ENCODE measurements around the gene SOCS1. TPM values are rescaled to one million over a fixed set of nuclear protein-coding genes. Genes with fewer than 3 reads are reported as not detected.

The SOCS1 gene
- total and polyA plus RNA-seq, 9 of the 15 experiments (the other 6 are each of a cell fraction or from before 2014, with no cell fraction given) = 0.04 to 7.5 (median 2.3) TPM

DNA sequence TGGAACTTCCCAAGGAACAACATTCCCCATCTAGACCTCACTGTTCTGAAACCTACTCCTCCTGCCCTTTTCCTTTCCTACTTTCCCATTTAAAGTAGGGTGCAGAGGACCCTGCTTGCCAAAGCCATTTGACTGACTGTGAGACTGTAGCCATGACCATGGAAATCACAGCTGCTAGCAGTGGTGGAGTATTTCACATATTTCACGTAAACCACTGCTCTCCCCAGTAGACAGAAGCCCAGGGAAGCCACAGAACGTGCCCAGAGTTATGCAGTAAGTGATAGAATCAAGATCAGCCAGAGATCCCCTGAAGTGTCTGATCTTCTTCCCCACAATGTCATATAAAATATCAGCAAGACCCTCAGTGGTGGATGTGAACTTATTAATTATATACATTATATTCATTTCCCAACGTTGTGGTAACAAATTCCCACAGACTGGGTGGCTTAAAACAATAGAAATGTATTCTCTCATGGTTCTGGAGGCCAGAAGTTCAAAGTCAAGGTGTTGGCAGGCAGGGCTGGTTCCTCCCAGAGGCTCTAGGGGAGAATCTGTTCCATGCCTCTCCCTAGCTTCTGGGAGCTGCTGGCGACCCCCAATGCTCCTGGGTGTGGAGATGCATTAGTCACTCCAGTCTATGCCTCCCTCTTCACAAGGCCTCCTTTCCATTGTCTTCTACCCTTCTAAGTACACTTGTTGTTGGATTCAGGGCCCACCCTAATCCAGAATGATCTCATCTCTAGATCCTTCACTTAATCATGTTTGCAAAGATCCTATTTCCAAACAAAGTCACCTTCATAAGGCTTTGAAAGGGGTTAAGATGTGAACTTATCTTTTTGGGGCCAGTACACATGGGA lies 45.9 kb upstream of the SOCS1 start:
- Histone ChIP-seq H3K27ac (ENCODE audit: extremely low read depth, low read depth, low read length) (no peak overlapping the region), H3K4me2 (ENCODE audit: insufficient read depth, low read length) (no peak overlapping the region), H3K9ac (ENCODE audit: insufficient read depth in 1 of 2, low read depth in 2 of 2, low read length in 2 of 2) (no peak overlapping the region), H4K20me1 (replicated peaks; ENCODE audit: control insufficient read depth, insufficient read depth, low read length) (no peaks in the 10 kb centered on the region), H2AFZ (ENCODE audit: low read depth, low read length) (no peak overlapping the region), H3K9me1 (ENCODE audit: control insufficient read depth, insufficient read depth, low read length) (no peaks in the 10 kb centered on the region), H3K4me1 (replicated peaks in 1 of 2; ENCODE audit: control insufficient read depth in 2 of 2, insufficient read depth in 2 of 2, low read length in 2 of 2) (peaks cover 6 to 11% of the 10 kb centered on the region in 2 experiments; a peak in 4 of 5 replicates), H3K4me3 (no peak overlapping the region), H3K27me3 (ENCODE audit: control insufficient read depth in 2 of 2, insufficient read depth in 2 of 2, low read length in 2 of 2) (no peaks in the 10 kb centered on the region), H3K9me3 (replicated peaks; ENCODE audit: control insufficient read depth, insufficient read depth, low read depth, low read length) (no peaks in the 10 kb centered on the region), H3K79me2 (ENCODE audit: control insufficient read depth, insufficient read depth, low read length) (no peaks in the 10 kb centered on the region), H3K36me3 (ENCODE audit: control insufficient read depth, insufficient read depth, low read length) (no peaks in the 10 kb centered on the region)
- intact Hi-C loops (cut with micrococcal nuclease) (no loop called here), in situ Hi-C loops (cut with MboI) (no loop called here)
- ATAC-seq (no peak), DNase-seq (ENCODE audit: extremely low read depth in 1 of 4, low spot score in 3 of 4) (no peak), FAIRE-seq (peak; percentile 40)
- WGBS (ENCODE audit: insufficient coverage, low coverage, missing lambda C conversion rate) = 10% methylated on average over 4 of the region's 4 CpGs
- ChIA-PET CTCF (ENCODE audit: low intra/inter-chr PET ratio) (no interaction called here), POLR2A (no interaction called here)
- no TSS peak for BruUV-seq (replicated peaks)
- TF ChIP-seq NFE2L1 (tag; IDR thresholded peaks at IDR 0.05; ENCODE audit: borderline replicate concordance, low read depth) = no peak
- TF ChIP-seq ZNF217 (CRISPR knock-in tag; IDR thresholded peaks at IDR 0.05) = no peak
- no peak for TF ChIP-seq PTBP1 (IDR thresholded peaks at IDR 0.05; ENCODE audit: low read depth, low read length)
- TF ChIP-seq PML (IDR thresholded peaks at IDR 0.05; ENCODE audit: low read length) = no peak
- TF ChIP-seq, protein P1, sequence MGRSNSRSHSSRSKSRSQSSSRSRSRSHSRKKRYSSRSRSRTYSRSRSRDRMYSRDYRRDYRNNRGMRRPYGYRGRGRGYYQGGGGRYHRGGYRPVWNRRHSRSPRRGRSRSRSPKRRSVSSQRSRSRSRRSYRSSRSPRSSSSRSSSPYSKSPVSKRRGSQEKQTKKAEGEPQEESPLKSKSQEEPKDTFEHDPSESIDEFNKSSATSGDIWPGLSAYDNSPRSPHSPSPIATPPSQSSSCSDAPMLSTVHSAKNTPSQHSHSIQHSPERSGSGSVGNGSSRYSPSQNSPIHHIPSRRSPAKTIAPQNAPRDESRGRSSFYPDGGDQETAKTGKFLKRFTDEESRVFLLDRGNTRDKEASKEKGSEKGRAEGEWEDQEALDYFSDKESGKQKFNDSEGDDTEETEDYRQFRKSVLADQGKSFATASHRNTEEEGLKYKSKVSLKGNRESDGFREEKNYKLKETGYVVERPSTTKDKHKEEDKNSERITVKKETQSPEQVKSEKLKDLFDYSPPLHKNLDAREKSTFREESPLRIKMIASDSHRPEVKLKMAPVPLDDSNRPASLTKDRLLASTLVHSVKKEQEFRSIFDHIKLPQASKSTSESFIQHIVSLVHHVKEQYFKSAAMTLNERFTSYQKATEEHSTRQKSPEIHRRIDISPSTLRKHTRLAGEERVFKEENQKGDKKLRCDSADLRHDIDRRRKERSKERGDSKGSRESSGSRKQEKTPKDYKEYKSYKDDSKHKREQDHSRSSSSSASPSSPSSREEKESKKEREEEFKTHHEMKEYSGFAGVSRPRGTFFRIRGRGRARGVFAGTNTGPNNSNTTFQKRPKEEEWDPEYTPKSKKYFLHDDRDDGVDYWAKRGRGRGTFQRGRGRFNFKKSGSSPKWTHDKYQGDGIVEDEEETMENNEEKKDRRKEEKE (IDR thresholded peaks at IDR 0.05; ENCODE audit: borderline replicate concordance in 1 of 2, control insufficient read depth in 1 of 2, low read depth in 2 of 2, low read length in 1 of 2) = no peak
- TF ChIP-seq ZNF766 (CRISPR knock-in tag; conservative IDR thresholded peaks at IDR 0.05) = no peak
- TF ChIP-seq, protein P2, sequence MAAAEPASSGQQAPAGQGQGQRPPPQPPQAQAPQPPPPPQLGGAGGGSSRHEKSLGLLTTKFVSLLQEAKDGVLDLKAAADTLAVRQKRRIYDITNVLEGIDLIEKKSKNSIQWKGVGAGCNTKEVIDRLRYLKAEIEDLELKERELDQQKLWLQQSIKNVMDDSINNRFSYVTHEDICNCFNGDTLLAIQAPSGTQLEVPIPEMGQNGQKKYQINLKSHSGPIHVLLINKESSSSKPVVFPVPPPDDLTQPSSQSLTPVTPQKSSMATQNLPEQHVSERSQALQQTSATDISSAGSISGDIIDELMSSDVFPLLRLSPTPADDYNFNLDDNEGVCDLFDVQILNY (CRISPR knock-in tag; IDR thresholded peaks at IDR 0.05) = no peak
- no peak for TF ChIP-seq NCOA2 (IDR thresholded peaks at IDR 0.05; ENCODE audit: partially characterized antibody in 2 of 2)
- no peak for TF ChIP-seq ZNF175 (CRISPR knock-in tag; IDR thresholded peaks at IDR 0.05; ENCODE audit: low read depth)
- TF ChIP-seq, protein P3, sequence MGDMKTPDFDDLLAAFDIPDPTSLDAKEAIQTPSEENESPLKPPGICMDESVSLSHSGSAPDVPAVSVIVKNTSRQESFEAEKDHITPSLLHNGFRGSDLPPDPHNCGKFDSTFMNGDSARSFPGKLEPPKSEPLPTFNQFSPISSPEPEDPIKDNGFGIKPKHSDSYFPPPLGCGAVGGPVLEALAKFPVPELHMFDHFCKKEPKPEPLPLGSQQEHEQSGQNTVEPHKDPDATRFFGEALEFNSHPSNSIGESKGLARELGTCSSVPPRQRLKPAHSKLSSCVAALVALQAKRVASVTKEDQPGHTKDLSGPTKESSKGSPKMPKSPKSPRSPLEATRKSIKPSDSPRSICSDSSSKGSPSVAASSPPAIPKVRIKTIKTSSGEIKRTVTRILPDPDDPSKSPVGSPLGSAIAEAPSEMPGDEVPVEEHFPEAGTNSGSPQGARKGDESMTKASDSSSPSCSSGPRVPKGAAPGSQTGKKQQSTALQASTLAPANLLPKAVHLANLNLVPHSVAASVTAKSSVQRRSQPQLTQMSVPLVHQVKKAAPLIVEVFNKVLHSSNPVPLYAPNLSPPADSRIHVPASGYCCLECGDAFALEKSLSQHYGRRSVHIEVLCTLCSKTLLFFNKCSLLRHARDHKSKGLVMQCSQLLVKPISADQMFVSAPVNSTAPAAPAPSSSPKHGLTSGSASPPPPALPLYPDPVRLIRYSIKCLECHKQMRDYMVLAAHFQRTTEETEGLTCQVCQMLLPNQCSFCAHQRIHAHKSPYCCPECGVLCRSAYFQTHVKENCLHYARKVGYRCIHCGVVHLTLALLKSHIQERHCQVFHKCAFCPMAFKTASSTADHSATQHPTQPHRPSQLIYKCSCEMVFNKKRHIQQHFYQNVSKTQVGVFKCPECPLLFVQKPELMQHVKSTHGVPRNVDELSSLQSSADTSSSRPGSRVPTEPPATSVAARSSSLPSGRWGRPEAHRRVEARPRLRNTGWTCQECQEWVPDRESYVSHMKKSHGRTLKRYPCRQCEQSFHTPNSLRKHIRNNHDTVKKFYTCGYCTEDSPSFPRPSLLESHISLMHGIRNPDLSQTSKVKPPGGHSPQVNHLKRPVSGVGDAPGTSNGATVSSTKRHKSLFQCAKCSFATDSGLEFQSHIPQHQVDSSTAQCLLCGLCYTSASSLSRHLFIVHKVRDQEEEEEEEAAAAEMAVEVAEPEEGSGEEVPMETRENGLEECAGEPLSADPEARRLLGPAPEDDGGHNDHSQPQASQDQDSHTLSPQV (IDR thresholded peaks at IDR 0.05) = no peak
- no peak for TF ChIP-seq NFIX (CRISPR knock-in tag; IDR thresholded peaks at IDR 0.05; ENCODE audit: low read depth)
- no peak for TF ChIP-seq GATA2 (CRISPR knock-in tag; IDR thresholded peaks at IDR 0.05)
- no peak for TF ChIP-seq NEUROD1 (IDR thresholded peaks at IDR 0.05; ENCODE audit: borderline replicate concordance, low read depth, low read length, partially characterized antibody)

All from K562 (cell line).